NCI-H1930 (cell line): ENCODE results near the gene SYTL4.

Experiments
- DNase-seq, 2 experiments: peaks; one replicate each; lab custom pipeline; 2025; lab: John Stamatoyannopoulos, UW

SYTL4 gene

DNA sequence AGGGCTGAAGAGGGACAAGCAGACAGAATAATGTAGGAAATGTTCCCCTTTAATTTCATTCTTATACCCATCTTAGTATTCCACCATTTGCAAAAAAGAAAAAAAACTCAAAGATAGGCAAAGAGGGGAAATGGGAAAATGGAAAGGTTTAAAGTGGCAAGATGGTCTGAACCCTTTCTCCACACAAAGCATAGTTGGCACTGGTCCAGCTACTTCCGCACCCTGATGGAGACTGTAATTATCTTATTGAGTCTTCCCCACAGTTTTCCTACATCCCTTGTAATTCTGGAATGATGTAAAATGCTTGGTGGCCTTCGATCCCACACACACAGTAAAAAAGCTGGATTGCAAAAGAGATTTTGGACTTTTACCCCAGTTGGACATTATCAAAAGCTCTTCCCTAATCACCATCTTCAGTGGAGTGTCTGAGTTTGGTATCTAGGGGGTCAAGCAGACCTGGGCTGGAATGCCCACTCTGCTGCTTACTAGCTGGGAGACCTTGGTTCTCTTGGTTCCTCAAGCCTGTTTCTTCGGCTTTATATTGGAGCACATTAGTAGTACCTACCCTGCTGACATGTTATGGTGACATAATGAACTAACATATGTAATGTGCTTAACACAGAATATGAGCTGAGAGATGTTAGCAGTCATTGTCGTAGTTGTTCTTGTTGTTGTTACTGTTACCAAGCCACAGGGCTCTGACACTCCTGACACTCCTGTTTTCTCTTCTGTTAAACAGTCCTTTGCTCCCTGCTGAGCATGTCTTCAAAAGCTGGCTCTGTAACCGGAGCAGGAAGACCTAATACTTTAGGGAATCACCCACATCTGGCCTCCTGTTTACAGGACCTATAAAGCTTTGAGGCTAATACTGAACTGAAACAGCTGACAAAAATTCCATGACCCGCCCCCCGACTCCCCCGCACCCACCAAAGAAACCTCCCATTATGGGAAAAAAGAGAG is 83.2 kb downstream of the SYTL4 start:
- no peak for DNase-seq

DNA sequence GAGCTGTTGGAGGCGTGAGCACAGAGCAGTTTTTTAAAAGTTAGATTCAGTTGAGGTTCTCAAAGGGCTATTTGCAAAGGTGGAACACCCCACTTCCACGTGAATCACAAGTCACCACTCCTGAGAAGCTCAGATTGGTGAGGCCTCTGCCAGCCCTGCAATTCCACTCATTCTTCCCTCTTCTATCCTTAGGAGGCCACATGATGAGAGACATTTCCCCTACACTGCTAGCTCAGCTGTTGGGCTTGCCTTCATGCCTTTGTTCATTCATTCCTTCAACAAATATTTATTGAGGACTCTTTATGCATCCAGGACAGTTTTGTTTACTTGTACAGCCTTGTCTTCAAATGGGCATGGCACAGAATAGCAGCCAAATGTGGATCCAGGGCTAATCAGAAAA is 84.2 kb downstream of the SYTL4 start:
- no peak for DNase-seq

DNA sequence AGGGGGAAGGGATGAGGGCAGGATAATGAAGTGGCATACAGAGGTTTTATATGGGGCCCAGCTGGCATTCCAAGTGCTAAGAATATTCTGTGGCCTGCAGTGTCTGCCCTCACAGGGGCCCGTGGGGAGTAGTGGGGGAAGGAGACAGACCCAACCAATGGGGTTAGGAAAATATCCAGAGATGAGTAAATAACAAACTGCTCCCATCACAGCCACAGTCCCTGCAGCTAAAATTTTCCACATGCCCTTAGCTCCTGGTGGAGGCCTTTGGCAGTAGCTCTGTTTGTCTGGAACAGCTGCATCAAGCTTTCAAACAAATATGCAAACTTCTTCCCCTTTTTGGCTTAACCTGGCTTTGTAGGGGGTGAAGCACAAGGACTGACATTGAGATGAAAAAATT is 84.8 kb downstream of the SYTL4 start:
- DNase-seq, result no peak

DNA sequence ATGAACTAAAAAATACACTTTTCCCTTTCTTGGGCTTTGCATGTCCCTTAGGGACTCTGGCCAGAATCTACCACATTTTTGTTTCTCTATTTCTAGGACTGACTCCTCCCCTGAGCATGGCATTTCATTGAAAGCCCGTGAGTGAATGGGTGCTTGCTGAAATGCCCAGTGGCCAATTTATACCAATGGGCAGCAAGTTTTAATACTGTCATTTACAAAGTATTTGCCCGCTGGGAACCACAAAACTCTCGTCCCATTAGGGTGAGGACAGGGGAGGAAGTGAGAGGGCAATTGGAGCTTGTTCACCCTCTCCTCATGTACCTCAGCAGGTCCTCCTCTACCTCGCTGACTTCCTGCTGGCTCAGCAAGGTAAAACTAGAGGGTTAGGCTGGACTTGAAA is 86.8 kb downstream of the SYTL4 start:
- no peak for DNase-seq

DNA sequence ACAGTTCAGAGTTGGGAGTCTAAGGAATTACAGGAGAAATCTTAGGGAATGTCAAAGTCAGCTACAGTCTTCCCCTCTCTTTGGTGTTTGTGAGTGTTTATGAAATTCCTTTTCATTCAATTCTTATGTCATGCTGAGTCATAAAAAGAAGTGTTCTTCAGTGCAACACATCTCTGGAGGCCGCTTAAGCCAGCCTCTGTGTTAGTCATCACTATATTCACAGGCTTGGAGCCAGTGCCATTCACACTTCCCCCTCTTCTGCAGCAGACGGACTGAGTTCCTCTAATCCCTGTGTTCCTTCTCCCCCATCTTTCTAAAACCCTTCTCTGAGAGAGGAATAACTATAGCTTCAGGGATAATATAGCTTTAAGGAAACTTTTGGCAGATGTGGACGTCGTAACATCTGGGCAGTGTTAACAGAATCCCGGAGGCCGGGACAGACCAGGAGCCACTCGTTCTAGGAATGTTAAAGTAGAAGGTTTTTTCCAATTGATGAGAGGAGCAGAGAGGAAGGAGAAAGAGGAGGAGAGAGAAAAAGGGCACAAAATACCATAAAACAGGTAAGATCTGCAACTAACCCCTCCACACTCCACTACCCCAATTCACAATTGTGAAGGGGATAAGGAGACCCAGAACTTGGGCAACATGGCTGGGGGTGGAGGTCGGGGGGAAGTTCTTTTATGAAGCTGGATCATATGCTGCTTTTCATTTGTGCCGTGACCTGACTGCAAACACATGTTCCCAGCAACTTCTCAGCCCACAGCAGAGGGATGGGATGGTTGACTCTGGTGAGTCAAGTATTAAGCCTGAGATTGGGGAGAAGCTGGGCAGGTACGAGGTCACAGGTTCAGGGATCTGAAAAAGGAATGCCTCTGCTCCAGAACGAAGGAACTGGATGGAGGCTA is 87.7 kb downstream of the SYTL4 start, which contains the start of gene SRPX2:
Gene SRPX2, plus strand, starts transcription at position 244 of the 905 bp plus-strand sequence. CDS start 2,124 bp downstream, outside the sequence.
- DNase-seq, result no peak

DNA sequence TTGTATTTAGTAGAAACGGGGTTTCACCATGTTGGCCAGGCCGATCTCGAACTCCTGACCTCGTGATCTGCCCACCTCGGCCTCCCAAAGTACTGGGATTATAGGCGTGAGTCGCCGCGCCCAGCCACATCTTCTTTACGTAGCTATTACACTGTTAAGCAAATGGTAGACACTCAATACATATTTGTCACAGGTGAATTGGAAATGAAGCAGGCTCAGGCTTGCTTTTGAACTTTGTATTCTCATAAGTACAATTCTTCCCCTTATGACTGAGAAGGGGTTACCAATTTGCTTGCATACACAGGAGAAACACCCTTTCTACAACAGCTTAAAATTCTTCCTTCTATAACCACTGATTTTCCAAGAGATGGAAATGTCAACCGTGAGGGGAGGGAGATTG is 88.7 kb downstream of the SYTL4 start:
- DNase-seq, result no peak

DNA sequence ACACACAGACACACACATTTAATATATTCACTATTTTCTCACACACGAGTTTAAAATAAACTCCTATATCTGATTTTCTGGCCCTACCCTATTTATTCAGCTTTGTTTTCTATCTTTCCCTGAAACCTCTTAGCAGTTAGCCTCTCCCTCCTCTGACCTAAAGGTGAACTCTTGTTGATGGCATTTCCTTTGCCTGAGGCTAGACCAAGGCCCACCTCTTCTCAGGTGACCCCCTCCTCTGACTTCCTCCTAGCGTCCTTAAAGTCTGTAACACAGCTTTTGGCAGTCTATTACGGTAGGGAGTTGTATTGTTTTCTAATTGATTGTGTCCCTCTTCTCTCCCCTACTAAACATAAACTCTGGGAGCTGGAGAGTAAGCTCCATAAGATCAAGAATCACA is 89.6 kb downstream of the SYTL4 start:
- DNase-seq, result no peak

DNA sequence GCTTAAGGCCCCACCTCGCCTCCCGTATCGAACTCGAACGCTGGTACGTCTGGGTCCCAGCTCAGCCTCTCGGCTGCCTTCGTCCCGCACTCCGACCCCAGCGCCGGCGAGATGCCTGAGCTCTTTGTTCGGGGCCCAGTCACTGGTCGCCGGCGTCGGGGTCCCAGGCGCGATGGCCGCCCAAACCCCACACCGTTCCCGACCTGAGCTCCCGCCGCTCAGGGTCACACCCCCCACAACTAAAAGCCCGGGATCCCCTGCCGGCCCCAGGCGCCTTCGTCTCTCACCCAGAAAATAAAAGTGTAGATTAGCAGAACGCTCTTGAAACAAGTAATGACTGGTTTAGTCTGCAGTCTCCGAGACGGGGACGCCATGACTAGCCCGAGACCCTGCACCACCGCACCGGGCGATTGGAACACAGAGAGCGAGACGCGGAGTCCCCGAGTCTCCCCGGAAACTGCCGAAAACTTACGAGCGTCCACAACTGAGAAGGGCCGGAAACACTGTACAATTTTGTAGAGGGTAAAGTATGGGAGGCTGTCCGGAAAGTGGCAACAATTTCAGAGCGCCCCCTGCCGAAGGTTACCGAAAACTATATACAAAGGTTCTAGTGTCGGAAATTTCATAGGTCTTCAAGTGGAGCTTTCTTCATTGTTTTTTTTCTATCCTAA is 95.5 kb downstream of the SYTL4 start, which contains the start of gene TSPAN6:
Gene TSPAN6, minus strand, starts transcription at position 486 of the 671 bp plus-strand sequence. Its CDS starts 112 bp downstream, at position 374.
- DNase-seq, result peak; percentile 81 to 84

DNA sequence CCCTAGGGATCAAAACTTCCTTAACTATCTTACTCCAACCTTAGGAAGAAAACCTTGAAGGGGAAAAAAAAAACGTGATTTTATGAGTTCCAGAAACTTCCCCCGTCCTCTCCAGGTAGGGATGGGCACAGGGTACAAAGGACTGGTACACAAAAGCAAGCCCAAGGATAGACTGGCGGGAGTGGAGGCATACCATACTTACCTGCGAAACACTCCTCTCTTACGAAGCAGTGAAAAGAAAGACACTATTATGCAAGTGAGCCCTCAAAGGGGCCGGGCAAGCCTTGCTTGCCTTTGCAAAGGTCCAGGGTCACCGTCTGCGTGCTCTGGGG is 96.0 kb downstream of the SYTL4 start:
- DNase-seq, result no peak

DNA sequence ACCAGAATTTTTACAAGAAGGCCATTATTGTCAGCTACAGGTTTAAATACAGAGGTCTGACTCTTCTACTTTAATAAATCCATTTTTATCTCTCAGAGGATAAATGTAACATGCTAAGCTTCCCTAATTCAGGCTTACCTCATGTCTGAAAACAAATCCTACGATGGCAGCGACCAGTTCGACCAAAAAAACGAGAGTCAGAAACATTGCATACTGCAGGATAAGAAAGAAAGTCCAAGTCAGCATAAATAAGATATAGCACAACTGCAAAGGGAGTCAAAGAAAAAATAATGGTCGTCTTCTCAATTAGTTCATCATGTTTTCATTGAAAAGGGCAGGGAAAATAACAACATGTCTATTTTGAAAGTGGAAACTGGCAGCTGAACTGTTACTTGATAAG is 96.9 kb downstream of the SYTL4 start:
- DNase-seq, result no peak

DNA sequence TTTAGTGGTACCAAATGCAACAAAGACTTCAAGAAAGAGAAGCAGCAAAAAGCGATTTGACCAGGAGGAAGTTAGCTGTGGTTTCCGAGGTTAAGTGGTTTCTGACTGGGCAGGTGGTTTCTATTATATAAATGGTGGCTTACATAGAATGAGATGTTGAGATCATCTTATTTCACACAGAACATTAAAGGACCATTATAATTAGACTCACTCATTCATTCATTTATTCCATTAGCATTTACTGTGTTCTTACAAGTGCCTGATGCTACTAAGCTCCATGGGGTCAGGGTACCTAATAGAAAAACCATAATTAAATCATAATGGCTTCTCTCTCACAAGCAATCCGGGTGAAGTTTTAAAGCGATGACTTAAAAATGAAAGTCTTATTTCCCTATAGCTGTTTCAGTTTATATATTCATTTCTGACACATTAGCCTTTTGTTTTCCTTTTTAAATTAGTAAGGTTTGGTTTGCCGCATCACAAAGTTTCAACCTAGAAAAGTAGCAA is 105.9 kb downstream of the SYTL4 start:
- DNase-seq, result no peak
